Natural killer cell (primary cell): ENCODE results near the gene FRY. TPM values are rescaled to one million over a fixed set of nuclear protein-coding genes. Genes with fewer than 3 reads are reported as not detected.

Source experiments
- ATAC-seq, 3 donors: fragments of 150-1000 bp in 2 of 3; fragments of 200-7000 bp in 1 of 3; cut with Tn5 transposase; 1 replicate in 1 of 3; 2 replicates in 2 of 3; pipeline ENCODE4 v1.10.0; 2021; ENCODE audit warnings: mild to moderate bottlenecking in 2 of 3, moderate library complexity in 2 of 3
- DNase-seq, 2 donors: peaks; one replicate each; pipeline versions ENCODE4 v3.0.0 to v3.0.0-alpha.2; 2013 to 2021; ENCODE audit warnings: mixed read lengths in 1 of 2
- H3K27ac ChIP-seq: one replicate; pipeline ENCODE4 v1.5.1; 2013; ENCODE audit warnings: mild to moderate bottlenecking, low read length
- H3K27me3 ChIP-seq: one replicate; pipeline ENCODE4 v1.6.1; 2013; ENCODE audit warnings: low read length; ENCODE audit not compliant: control insufficient read depth, insufficient read depth
- H3K36me3 ChIP-seq: one replicate; pipeline ENCODE4 v1.6.1; 2013; ENCODE audit warnings: low read length; ENCODE audit not compliant: control insufficient read depth, insufficient read depth
- H3K4me1 ChIP-seq: one replicate; pipeline ENCODE4 v1.6.1; 2013; ENCODE audit warnings: low read length; ENCODE audit not compliant: control insufficient read depth, insufficient read depth
- H3K4me3 ChIP-seq: one replicate; pipeline ENCODE4 v1.5.1; 2013; ENCODE audit warnings: low read length
- H3K9me3 ChIP-seq: one replicate; pipeline ENCODE4 v1.6.1; 2013; ENCODE audit warnings: low read length; ENCODE audit not compliant: control insufficient read depth, insufficient read depth
- H3K27ac Mint-ChIP-seq, 2 donors: one replicate each; pipeline ENCODE4 v1.8.0; 2022; ENCODE audit warnings: mild to moderate bottlenecking in 2 of 2, mixed read lengths in 2 of 2, moderate library complexity in 1 of 2
- H3K27me3 Mint-ChIP-seq, 2 donors: one replicate each; pipeline ENCODE4 v1.8.0; 2022; ENCODE audit warnings: low read depth in 2 of 2, mixed read lengths in 2 of 2
- H3K36me3 Mint-ChIP-seq: one replicate; pipeline ENCODE4 v1.8.0; 2022; ENCODE audit warnings: mixed read lengths
- H3K4me1 Mint-ChIP-seq, 2 donors: one replicate each; pipeline ENCODE4 v1.8.0; 2022; ENCODE audit warnings: mixed read lengths in 2 of 2
- H3K4me3 Mint-ChIP-seq: one replicate; pipeline ENCODE4 v1.8.0; 2022; ENCODE audit warnings: mild to moderate bottlenecking, moderate library complexity, mixed read lengths
- H3K9me3 Mint-ChIP-seq, 2 donors: one replicate each; pipeline ENCODE4 v1.8.0; 2022; ENCODE audit warnings: mixed read lengths in 2 of 2
- WGBS: methylation state at CpG from one replicate; pipeline ENCODE4 v1.1.7; 2013; ENCODE audit warnings: missing lambda C conversion rate; ENCODE audit not compliant: insufficient coverage; 5-methylcytosine and 5-hydroxymethylcytosine counted together
- intact Hi-C: fragments of 100-400 bp; cut with micrococcal nuclease; formaldehyde crosslinking; loops from one replicate; pipeline ENCODE4 v1.14.2; 2022
- total RNA-seq, 4 donors: library from RNA; stranded (reverse); fragments of 120-200 nt in 1 of 4; gene quantifications; one replicate each; pipeline versions ENCODE4 v1.2.3 to v1.2.4, GENCODE V29; 2013 to 2022
- TF ChIP-seq, protein P1 (sequence below): fragments of 200-600 bp; IDR thresholded peaks from one replicate; pipeline ENCODE4 v1.8.0; 2022; ENCODE audit warnings: antibody characterized with exemption

Gene FRY
- total RNA-seq, 3 donors from 2014 or later (not counting 1 experiment from before 2014, with no cell fraction given), result 25.1 to 52.1 (median 27.4) TPM

GRCh38 chr13:32042551-32042950 lies 11.0 kb downstream of the FRY start:
- Mint-ChIP-seq H3K27ac (peak overlapping the region in 1 of 2 donors; percentile 27), H3K4me3 (no peak overlapping the region), H3K4me1 (peaks cover 6 to 10% of the 10 kb centered on the region in 2 donors), H3K36me3 (no peaks in the 10 kb centered on the region), H3K9me3 (no peaks in the 10 kb centered on the region), H3K27me3 (no peaks in the 10 kb centered on the region)
- intact Hi-C loops, result no loop called here
- peaks cover 3% of the 10 kb centered on the region for H3K4me1 ChIP-seq
- TF ChIP-seq, protein P1, sequence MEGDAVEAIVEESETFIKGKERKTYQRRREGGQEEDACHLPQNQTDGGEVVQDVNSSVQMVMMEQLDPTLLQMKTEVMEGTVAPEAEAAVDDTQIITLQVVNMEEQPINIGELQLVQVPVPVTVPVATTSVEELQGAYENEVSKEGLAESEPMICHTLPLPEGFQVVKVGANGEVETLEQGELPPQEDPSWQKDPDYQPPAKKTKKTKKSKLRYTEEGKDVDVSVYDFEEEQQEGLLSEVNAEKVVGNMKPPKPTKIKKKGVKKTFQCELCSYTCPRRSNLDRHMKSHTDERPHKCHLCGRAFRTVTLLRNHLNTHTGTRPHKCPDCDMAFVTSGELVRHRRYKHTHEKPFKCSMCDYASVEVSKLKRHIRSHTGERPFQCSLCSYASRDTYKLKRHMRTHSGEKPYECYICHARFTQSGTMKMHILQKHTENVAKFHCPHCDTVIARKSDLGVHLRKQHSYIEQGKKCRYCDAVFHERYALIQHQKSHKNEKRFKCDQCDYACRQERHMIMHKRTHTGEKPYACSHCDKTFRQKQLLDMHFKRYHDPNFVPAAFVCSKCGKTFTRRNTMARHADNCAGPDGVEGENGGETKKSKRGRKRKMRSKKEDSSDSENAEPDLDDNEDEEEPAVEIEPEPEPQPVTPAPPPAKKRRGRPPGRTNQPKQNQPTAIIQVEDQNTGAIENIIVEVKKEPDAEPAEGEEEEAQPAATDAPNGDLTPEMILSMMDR, result no peak
- no peak overlapping the region for H3K27ac ChIP-seq
- no peak overlapping the region for H3K4me3 ChIP-seq
- DNase-seq (no peak), ATAC-seq (peak in 1 of 3 donors; percentile 30)
- H3K36me3 ChIP-seq, result no peaks in the 10 kb centered on the region
- no peaks in the 10 kb centered on the region for H3K27me3 ChIP-seq
- no peaks in the 10 kb centered on the region for H3K9me3 ChIP-seq

DNA sequence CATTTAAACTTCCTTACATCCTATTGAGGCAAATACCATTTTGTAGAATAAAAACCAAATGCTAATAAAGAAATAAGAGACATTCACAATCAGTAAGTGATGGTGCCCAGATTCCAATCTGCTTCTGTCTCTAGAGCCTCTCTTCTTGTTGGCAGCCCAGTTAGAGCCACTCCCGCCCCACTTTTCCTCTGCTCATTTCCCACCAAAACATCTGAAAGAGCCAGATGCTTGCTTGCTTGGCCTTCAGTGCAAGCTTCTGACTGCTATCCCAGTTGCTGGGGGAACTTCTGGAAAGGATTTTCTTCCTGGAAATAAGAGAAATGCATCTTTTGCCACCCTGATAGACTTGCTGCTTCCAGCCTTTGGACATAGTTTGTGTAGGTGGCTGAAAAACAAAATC lies 12.9 kb downstream of the FRY start:
- no peak overlapping the region for H3K27ac ChIP-seq
- Mint-ChIP-seq H3K9me3 (no peaks in the 10 kb centered on the region), H3K4me1 (peaks cover 15 to 17% of the 10 kb centered on the region in 2 donors), H3K36me3 (no peaks in the 10 kb centered on the region), H3K4me3 (no peak overlapping the region), H3K27ac (no peak overlapping the region), H3K27me3 (no peaks in the 10 kb centered on the region)
- ATAC-seq (no peak), DNase-seq (no peak)
- no peaks in the 10 kb centered on the region for H3K9me3 ChIP-seq
- 93% methylated on average over 1 of the region's 1 CpG for WGBS
- intact Hi-C loops, result no loop called here
- TF ChIP-seq, protein P1, result no peak
- H3K27me3 ChIP-seq, result no peaks in the 10 kb centered on the region
- peaks cover 3% of the 10 kb centered on the region for H3K4me1 ChIP-seq
- no peak overlapping the region for H3K4me3 ChIP-seq
- H3K36me3 ChIP-seq, result no peaks in the 10 kb centered on the region

- no peaks in the 10 kb centered on the region for H3K9me3 Mint-ChIP-seq
- Histone ChIP-seq H3K27me3 (no peaks in the 10 kb centered on the region), H3K4me3 (no peak overlapping the region), H3K9me3 (no peaks in the 10 kb centered on the region), H3K36me3 (no peaks in the 10 kb centered on the region), H3K4me1 (peaks cover 3% of the 10 kb centered on the region), H3K27ac (no peak overlapping the region)
- no peak overlapping the region for H3K27ac Mint-ChIP-seq
- H3K36me3 Mint-ChIP-seq, result no peaks in the 10 kb centered on the region
- WGBS, result 100% methylated on average over 3 of the region's 3 CpGs
- no peak for DNase-seq
- intact Hi-C loops, result no loop called here
- ATAC-seq, result no peak
- H3K4me3 Mint-ChIP-seq, result no peak overlapping the region
- peaks cover 15 to 17% of the 10 kb centered on the region in 2 donors for H3K4me1 Mint-ChIP-seq
- no peaks in the 10 kb centered on the region for H3K27me3 Mint-ChIP-seq
- TF ChIP-seq, protein P1, result no peak
Measured at GRCh38 chr13:32045537-32045936, 14.0 kb downstream of the FRY start.

- ATAC-seq (no peak), DNase-seq (peak in 1 of 2 donors; percentile 41)
- Histone ChIP-seq H3K27me3 (no peaks in the 10 kb centered on the region), H3K9me3 (no peaks in the 10 kb centered on the region), H3K27ac (no peak overlapping the region), H3K4me3 (no peak overlapping the region), H3K36me3 (no peaks in the 10 kb centered on the region), H3K4me1 (peaks cover 3% of the 10 kb centered on the region)
- H3K27me3 Mint-ChIP-seq, result no peaks in the 10 kb centered on the region
- H3K27ac Mint-ChIP-seq, result peak overlapping the region in 1 of 2 donors; percentile 31
- no peaks in the 10 kb centered on the region for H3K9me3 Mint-ChIP-seq
- H3K36me3 Mint-ChIP-seq, result no peaks in the 10 kb centered on the region
- intact Hi-C loops, result no loop called here
- no peak overlapping the region for H3K4me3 Mint-ChIP-seq
- TF ChIP-seq, protein P1, result no peak
- 55% methylated on average over 3 of the region's 4 CpGs for WGBS
- H3K4me1 Mint-ChIP-seq, result peaks cover 15 to 17% of the 10 kb centered on the region in 2 donors
Measured at GRCh38 chr13:32045982-32046785, 14.6 kb downstream of the FRY start.
